K562 (cell line): ENCODE results near the gene SLIRP. TPM values are rescaled to one million over a fixed set of nuclear protein-coding genes. Genes with fewer than 3 reads are reported as not detected.
A peak's percentile ranks its signal among the peaks of the same experiment; 100 is the strongest.

Source experiments
- CTBP1 ChIP-seq: fragments of 450-650 bp; IDR thresholded peaks from 2 replicates; pipeline ENCODE4 v1.6.1; 2016; ENCODE audit warnings: borderline replicate concordance
- HDAC1 ChIP-seq, 2 experiments: fragments of 450-650 bp; IDR thresholded peaks; 2 replicates each; pipeline ENCODE4 v1.6.1; 2016 to 2017; ENCODE audit warnings: inconsistent platforms in 1 of 2, mild to moderate bottlenecking in 1 of 2, moderate library complexity in 1 of 2
- KAT8 ChIP-seq: fragments of 450-650 bp; IDR thresholded peaks from 2 replicates; pipeline ENCODE4 v1.6.1; 2016; ENCODE audit warnings: low read depth, mild to moderate bottlenecking
- MAX ChIP-seq: sonication (generic); formaldehyde crosslinking; IDR thresholded peaks from 2 replicates; pipeline ENCODE4 v1.9.0; 2022; ENCODE audit warnings: mild to moderate bottlenecking, missing genetic modification reagents
- NKRF ChIP-seq: fragments of 450-650 bp; IDR thresholded peaks from 2 replicates; pipeline ENCODE4 v1.6.1; 2016; ENCODE audit warnings: borderline replicate concordance
- POLR2B ChIP-seq: fragments of 450-650 bp; IDR thresholded peaks from 2 replicates; pipeline ENCODE4 v1.6.1; 2018; ENCODE audit warnings: low read depth; ENCODE audit not compliant: partially characterized antibody
- RBM17 ChIP-seq: fragments of 200-400 bp; formaldehyde crosslinking; IDR thresholded peaks from 2 replicates; pipeline ENCODE4 v1.6.1; 2017; ENCODE audit warnings: low read depth, mild to moderate bottlenecking, low read length, borderline replicate concordance
- SNAPC5 ChIP-seq: fragments of 250-450 bp; sonication (Bioruptor Pico); IDR thresholded peaks from 2 replicates; pipeline ENCODE4 v1.8.0; 2021; ENCODE audit warnings: moderate library complexity, mild to moderate bottlenecking, inconsistent platforms
- TAF1 ChIP-seq: IDR thresholded peaks from 2 replicates; pipeline ENCODE4 v1.6.1; 2011; ENCODE audit warnings: mild to moderate bottlenecking, low read length, moderate library complexity; ENCODE audit not compliant: insufficient read depth, control insufficient read depth, severe bottlenecking; ENCODE audit errors: extremely low read depth
- THRB ChIP-seq: fragments of 450-650 bp; formaldehyde crosslinking; conservative IDR thresholded peaks from 2 replicates; pipeline ENCODE4 v1.4.0; 2022; ENCODE audit warnings: mild to moderate bottlenecking, missing genetic modification characterization
- ZNF212 ChIP-seq: fragments of 450-650 bp; formaldehyde crosslinking; IDR thresholded peaks from 2 replicates; pipeline ENCODE4 v1.4.0; 2020; ENCODE audit warnings: mild to moderate bottlenecking
- polyA plus RNA-seq, 8 experiments: library from polyadenylated mRNA; depleted of rRNA in 4 of 8; stranded (reverse) in 5 of 8; unstranded in 3 of 8; fragments of >200 nt; fragmentation: Nextera tagmentation in 2 of 8; fragmentation: Illumina TruSeq in 1 of 8; extraction: Ambion mirVana in 2 of 8; extraction: Trizol in 1 of 8; gene quantifications; 2 replicates each; pipeline versions ENCODE4 v1.2.1 to v1.2.3, GENCODE V29; 2011 to 2014; ENCODE audit warnings: inconsistent platforms in 1 of 8, missing spikeins in 1 of 8
- total RNA-seq, 7 experiments: library from RNA; depleted of rRNA in 6 of 7; stranded (reverse); fragments of >200 nt in 6 of 7; fragmentation: Illumina TruSeq in 2 of 7; extraction: Trizol in 2 of 7; gene quantifications; 2 replicates each; pipeline versions ENCODE4 v1.2.1 to v1.2.3, GENCODE V29; 2011 to 2021; ENCODE audit warnings: low replicate concordance in 1 of 7

Gene SLIRP
- total and polyA plus RNA-seq, 9 of the 15 experiments (the other 6 are each of a cell fraction or from before 2014, with no cell fraction given) = 251 to 1,905 (median 491) TPM

GRCh38 chr14:77760381-77761204, 52.7 kb downstream of the SLIRP start, which contains the start of gene SNW1 (continued):
- peak; percentile 59; the same call in 1 of the 2 replicates for TF ChIP-seq NKRF
- peak; percentile 70; the same call in 1 of the 2 replicates for TF ChIP-seq CTBP1
- TF ChIP-seq TAF1 = peak; percentile 75
- TF ChIP-seq POLR2B = peak; percentile 73
- TF ChIP-seq RBM17 = no peak
- no peak for TF ChIP-seq KAT8
- peak in 1 of 2 experiments; percentile 66; a peak in 1 of 4 replicates for TF ChIP-seq HDAC1 (IDR thresholded peaks at IDR 0.05)
- TF ChIP-seq SNAPC5 (CRISPR knock-in tag) = no peak
- TF ChIP-seq THRB = no peak
- TF ChIP-seq MAX (CRISPR knock-in tag) = peak; percentile 46; the same call in 1 of the 2 replicates
- no peak for TF ChIP-seq ZNF212 (CRISPR knock-in tag)
